Fibroblast of lung (primary cell): ENCODE data around the gene GLTPD2.

Experiments
- EZH2 ChIP-seq: IDR thresholded peaks from 2 replicates; pipeline ENCODE4 v1.5.1; 2012; ENCODE audit warnings: low read length, control low read depth, mild to moderate bottlenecking; ENCODE audit errors: missing control alignments
- TF ChIP-seq, protein P1 (sequence below), 2 donors: IDR thresholded peaks in 1 of 2; conservative IDR thresholded peaks in 1 of 2; 1 replicate in 1 of 2; 2 replicates in 1 of 2; pipeline ENCODE4 v1.5.1; 2011 to 2012; ENCODE audit warnings: low read length in 2 of 2, control low read depth in 1 of 2, inconsistent platforms in 1 of 2, low read depth in 1 of 2, mild to moderate bottlenecking in 1 of 2

GRCh38 chr17:4768298-4768697 is 20.5 kb upstream of the GLTPD2 start:
- TF ChIP-seq, protein P1, sequence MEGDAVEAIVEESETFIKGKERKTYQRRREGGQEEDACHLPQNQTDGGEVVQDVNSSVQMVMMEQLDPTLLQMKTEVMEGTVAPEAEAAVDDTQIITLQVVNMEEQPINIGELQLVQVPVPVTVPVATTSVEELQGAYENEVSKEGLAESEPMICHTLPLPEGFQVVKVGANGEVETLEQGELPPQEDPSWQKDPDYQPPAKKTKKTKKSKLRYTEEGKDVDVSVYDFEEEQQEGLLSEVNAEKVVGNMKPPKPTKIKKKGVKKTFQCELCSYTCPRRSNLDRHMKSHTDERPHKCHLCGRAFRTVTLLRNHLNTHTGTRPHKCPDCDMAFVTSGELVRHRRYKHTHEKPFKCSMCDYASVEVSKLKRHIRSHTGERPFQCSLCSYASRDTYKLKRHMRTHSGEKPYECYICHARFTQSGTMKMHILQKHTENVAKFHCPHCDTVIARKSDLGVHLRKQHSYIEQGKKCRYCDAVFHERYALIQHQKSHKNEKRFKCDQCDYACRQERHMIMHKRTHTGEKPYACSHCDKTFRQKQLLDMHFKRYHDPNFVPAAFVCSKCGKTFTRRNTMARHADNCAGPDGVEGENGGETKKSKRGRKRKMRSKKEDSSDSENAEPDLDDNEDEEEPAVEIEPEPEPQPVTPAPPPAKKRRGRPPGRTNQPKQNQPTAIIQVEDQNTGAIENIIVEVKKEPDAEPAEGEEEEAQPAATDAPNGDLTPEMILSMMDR (conservative IDR thresholded peaks at IDR 0.05 in 1 of 2, IDR thresholded peaks at IDR 0.05 in 1 of 2; ENCODE audit: low read depth in 1 of 2, low read length in 2 of 2): no peak
- no peak for TF ChIP-seq EZH2
